Activated naive CD4-positive, alpha-beta T cell treated with anti-CD3 and anti-CD28 coated beads, Interleukin-2, amount 10 ng/mL, durations not matched to agents 5 hours and 36 hours (primary cell): ENCODE results near the gene FZD1. TPM values are rescaled to one million over a fixed set of nuclear protein-coding genes. Genes with fewer than 3 reads are reported as not detected.

Experiments used
- total RNA-seq, 2 experiments: library from RNA; stranded (reverse); gene quantifications; one replicate each; pipeline ENCODE4 v1.2.3, GENCODE V29; 2021

FZD1 gene
- under 1 TPM; 0.72 to 0.73 TPM for total RNA-seq

GRCh38 chr7:91264046-91264923, at the start of gene FZD1:
Gene FZD1 (plus strand): TSS chr7:91264433. CDS start chr7:91264881, 448 bp downstream.

